Activated T-helper 17 cell treated with anti-CD3 and anti-CD28 coated beads, Interleukin-2, amount 50 U/mL, for 72 hours (primary cell): ENCODE data around the gene PPP1R9B. TPM values are rescaled to one million over a fixed set of nuclear protein-coding genes. Genes with fewer than 3 reads are reported as not detected.

ENCODE experiments used
- ATAC-seq: fragments of 150-1000 bp; cut with Tn5 transposase; replicated peaks from 2 replicates; pipeline ENCODE4 v1.10.0; 2021; ENCODE audit warnings: mild to moderate bottlenecking, moderate library complexity
- H3K27ac Mint-ChIP-seq: one replicate; pipeline ENCODE4 v1.8.0; 2022; ENCODE audit warnings: mixed read lengths
- H3K27me3 Mint-ChIP-seq: one replicate; pipeline ENCODE4 v1.8.0; 2022; ENCODE audit warnings: mixed read lengths
- H3K36me3 Mint-ChIP-seq: one replicate; pipeline ENCODE4 v1.8.0; 2022; ENCODE audit warnings: low read depth, mild to moderate bottlenecking, mixed read lengths
- H3K4me1 Mint-ChIP-seq: one replicate; pipeline ENCODE4 v1.8.0; 2022; ENCODE audit warnings: mixed read lengths
- H3K4me3 Mint-ChIP-seq: one replicate; pipeline ENCODE4 v1.8.0; 2022; ENCODE audit warnings: mild to moderate bottlenecking, mixed read lengths
- H3K9me3 Mint-ChIP-seq: one replicate; pipeline ENCODE4 v1.8.0; 2022; ENCODE audit warnings: mixed read lengths
- total RNA-seq, 2 donors: library from RNA; stranded (reverse); gene quantifications; one replicate each; pipeline ENCODE4 v1.2.3, GENCODE V29; 2022

Gene PPP1R9B
- total RNA-seq, 2 donors from 2014 or later, result 73.6 to 89.2 TPM

- H3K27me3 Mint-ChIP-seq, result peaks cover 7% of the 10 kb centered on the region
- peaks cover 5% of the 10 kb centered on the region for H3K4me1 Mint-ChIP-seq
- H3K9me3 Mint-ChIP-seq, result no peaks in the 10 kb centered on the region
- no peak overlapping the region for H3K4me3 Mint-ChIP-seq
- no peak for ATAC-seq
- H3K27ac Mint-ChIP-seq, result no peak overlapping the region
- no peaks in the 10 kb centered on the region for H3K36me3 Mint-ChIP-seq
Observed at GRCh38 chr17:50110591-50111349, 39.7 kb downstream of the PPP1R9B start.

DNA sequence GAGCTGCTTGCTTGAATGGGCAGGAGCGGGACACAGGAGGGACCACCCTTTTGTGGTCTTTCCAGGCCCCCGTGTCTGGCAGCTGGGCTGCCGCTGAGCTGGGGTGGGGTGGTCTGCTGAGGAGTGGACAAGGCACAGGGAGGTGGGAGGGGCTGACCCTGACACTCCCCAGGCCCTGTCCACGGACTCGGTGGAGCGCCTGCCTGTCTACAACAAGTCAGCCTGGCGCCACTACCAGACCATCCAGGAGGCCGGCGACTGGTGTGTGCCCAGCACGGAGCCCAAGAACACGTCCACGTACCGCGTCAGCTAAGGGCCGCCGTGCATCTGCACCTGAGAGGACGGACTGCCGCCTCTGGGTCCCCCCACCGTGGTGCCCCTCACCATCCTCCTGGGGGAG is 40.7 kb downstream of the PPP1R9B start:
- Mint-ChIP-seq H3K27ac (no peak overlapping the region), H3K27me3 (peaks cover 1% of the 10 kb centered on the region), H3K9me3 (no peaks in the 10 kb centered on the region), H3K36me3 (peaks cover 7% of the 10 kb centered on the region), H3K4me3 (no peak overlapping the region), H3K4me1 (no peaks in the 10 kb centered on the region)
- no peak for ATAC-seq

DNA sequence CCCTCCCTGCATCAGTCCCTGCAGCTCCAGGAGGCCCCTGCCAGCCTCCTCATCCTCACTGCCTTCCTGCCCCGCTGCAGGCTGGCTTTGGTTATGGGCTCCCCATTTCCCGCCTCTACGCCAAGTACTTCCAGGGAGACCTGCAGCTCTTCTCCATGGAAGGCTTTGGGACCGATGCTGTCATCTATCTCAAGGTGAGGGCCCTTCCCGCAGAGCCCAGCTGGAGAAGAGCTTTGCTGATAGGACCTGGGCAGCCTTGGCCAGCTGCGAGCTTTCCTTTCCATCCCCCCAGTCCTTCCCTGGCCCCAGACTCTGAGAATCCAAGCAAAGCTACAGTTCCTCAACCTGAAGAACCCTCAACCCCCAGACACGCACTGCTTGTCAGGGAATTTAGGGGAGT is 41.3 kb downstream of the PPP1R9B start:
- Mint-ChIP-seq H3K4me1 (no peaks in the 10 kb centered on the region), H3K4me3 (no peak overlapping the region), H3K9me3 (no peaks in the 10 kb centered on the region), H3K27ac (no peak overlapping the region), H3K36me3 (peaks cover 7% of the 10 kb centered on the region), H3K27me3 (no peaks in the 10 kb centered on the region)
- no peak for ATAC-seq

- Mint-ChIP-seq H3K9me3 (no peaks in the 10 kb centered on the region), H3K27ac (no peak overlapping the region), H3K4me1 (no peaks in the 10 kb centered on the region), H3K36me3 (peaks cover 7% of the 10 kb centered on the region), H3K27me3 (no peaks in the 10 kb centered on the region), H3K4me3 (no peak overlapping the region)
- no peak for ATAC-seq
Observed at GRCh38 chr17:50108556-50108955, 41.9 kb downstream of the PPP1R9B start.

DNA sequence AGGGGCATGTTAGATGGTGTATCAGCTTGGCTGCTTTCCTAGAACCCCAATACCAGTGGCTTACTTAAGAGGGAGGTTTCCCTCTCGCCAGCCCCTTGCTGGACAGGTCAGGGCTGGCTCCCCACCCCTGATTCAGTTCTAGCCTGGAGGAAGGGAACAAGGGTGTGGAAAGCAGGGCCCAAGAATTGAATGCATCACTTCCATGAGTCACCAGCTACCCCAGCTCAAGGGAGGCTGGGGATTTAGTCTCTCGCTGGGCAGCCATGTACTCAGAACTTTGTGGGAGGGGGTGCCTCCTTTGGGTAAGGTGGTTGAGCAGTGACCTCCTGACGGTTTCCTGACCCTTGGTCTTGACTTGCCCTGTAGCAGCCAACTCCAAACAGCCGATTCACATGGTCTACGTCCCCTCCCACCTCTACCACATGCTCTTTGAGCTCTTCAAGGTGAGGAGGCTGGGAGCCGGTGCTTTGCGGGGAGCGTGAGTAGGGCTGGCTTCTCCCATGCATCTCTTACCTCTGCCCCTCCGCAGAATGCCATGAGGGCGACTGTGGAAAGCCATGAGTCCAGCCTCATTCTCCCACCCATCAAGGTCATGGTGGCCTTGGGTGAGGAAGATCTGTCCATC is 42.6 kb downstream of the PPP1R9B start:
- Mint-ChIP-seq H3K27ac (no peak overlapping the region), H3K27me3 (no peaks in the 10 kb centered on the region), H3K36me3 (peaks cover 7% of the 10 kb centered on the region), H3K9me3 (no peaks in the 10 kb centered on the region), H3K4me1 (no peaks in the 10 kb centered on the region), H3K4me3 (no peak overlapping the region)
- no peak for ATAC-seq

- no peaks in the 10 kb centered on the region for H3K27me3 Mint-ChIP-seq
- peaks cover 7% of the 10 kb centered on the region for H3K36me3 Mint-ChIP-seq
- no peak overlapping the region for H3K4me3 Mint-ChIP-seq
- no peaks in the 10 kb centered on the region for H3K9me3 Mint-ChIP-seq
- peak overlapping the region; percentile 73 for H3K27ac Mint-ChIP-seq
- ATAC-seq, result no peak
- H3K4me1 Mint-ChIP-seq, result no peaks in the 10 kb centered on the region
Observed at GRCh38 chr17:50106393-50107131, 43.9 kb downstream of the PPP1R9B start.

- H3K27me3 Mint-ChIP-seq, result no peaks in the 10 kb centered on the region
- no peak overlapping the region for H3K4me3 Mint-ChIP-seq
- no peak overlapping the region for H3K27ac Mint-ChIP-seq
- no peak for ATAC-seq
- H3K36me3 Mint-ChIP-seq, result peaks cover 7% of the 10 kb centered on the region
- no peaks in the 10 kb centered on the region for H3K9me3 Mint-ChIP-seq
- no peaks in the 10 kb centered on the region for H3K4me1 Mint-ChIP-seq
Observed at GRCh38 chr17:50105811-50106210, 44.7 kb downstream of the PPP1R9B start.

- Mint-ChIP-seq H3K36me3 (peaks cover 7% of the 10 kb centered on the region), H3K4me1 (peaks cover 11% of the 10 kb centered on the region), H3K27me3 (no peaks in the 10 kb centered on the region), H3K4me3 (no peak overlapping the region), H3K27ac (no peak overlapping the region), H3K9me3 (no peaks in the 10 kb centered on the region)
- ATAC-seq, result no peak
Observed at GRCh38 chr17:50103941-50104340, 46.5 kb downstream of the PPP1R9B start.

- Mint-ChIP-seq H3K9me3 (no peaks in the 10 kb centered on the region), H3K4me1 (peaks cover 11% of the 10 kb centered on the region), H3K4me3 (no peak overlapping the region), H3K36me3 (peaks cover 12% of the 10 kb centered on the region), H3K27me3 (no peaks in the 10 kb centered on the region), H3K27ac (no peak overlapping the region)
- ATAC-seq, result no peak
Observed at GRCh38 chr17:50103252-50103651, 47.2 kb downstream of the PPP1R9B start.

DNA sequence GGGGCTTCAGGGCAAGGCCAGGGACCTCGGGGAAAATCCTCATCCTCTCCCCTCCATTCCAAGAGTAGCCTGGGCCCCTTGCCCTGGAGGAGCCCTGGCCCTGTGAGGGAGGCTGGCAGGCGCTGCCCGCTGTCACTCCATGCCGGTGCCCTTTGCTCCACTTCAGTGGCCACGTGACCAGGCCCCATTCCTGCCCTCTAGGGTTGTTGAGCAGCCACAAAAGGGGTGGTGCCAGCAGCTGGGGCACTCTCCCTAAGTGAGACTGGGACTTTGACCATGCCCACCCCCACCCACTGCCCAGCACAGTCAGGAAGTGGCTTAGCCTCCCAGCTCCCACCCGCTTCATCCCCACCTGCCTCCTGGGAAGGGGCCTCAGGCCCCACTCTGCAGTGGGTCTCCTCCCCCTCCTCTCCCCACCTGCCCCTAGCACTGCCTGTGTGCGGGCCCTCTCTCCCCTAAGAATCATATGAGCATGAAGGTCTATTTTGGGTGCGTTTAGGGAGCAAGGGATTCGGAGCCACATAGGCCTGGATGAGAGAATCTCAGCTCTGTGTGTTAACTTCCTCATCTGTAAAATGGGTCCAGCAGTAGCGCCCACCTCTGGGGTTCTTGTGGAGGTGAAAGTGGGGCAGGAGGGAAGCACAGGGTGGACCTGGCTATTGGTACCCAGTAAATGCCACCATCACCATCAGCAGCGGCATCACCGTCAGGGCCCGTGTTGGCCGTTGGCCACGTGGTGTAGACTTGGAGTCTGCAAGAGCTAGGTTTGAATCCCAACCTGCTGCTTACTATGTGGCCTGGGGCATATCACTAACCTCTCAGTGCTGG is 48.1 kb downstream of the PPP1R9B start:
- H3K36me3 Mint-ChIP-seq, result peaks cover 14% of the 10 kb centered on the region
- no peak overlapping the region for H3K27ac Mint-ChIP-seq
- H3K27me3 Mint-ChIP-seq, result no peaks in the 10 kb centered on the region
- H3K9me3 Mint-ChIP-seq, result no peaks in the 10 kb centered on the region
- peaks cover 11% of the 10 kb centered on the region for H3K4me1 Mint-ChIP-seq
- no peak for ATAC-seq
- no peak overlapping the region for H3K4me3 Mint-ChIP-seq

GRCh38 chr17:50101346-50102163 is 48.9 kb downstream of the PPP1R9B start:
- Mint-ChIP-seq H3K9me3 (no peaks in the 10 kb centered on the region), H3K4me1 (peaks cover 11% of the 10 kb centered on the region), H3K36me3 (peaks cover 14% of the 10 kb centered on the region), H3K4me3 (no peak overlapping the region), H3K27ac (no peak overlapping the region), H3K27me3 (no peaks in the 10 kb centered on the region)
- no peak for ATAC-seq

- H3K27ac Mint-ChIP-seq, result no peak overlapping the region
- peaks cover 16% of the 10 kb centered on the region for H3K4me1 Mint-ChIP-seq
- no peaks in the 10 kb centered on the region for H3K9me3 Mint-ChIP-seq
- no peaks in the 10 kb centered on the region for H3K27me3 Mint-ChIP-seq
- no peak for ATAC-seq
- H3K36me3 Mint-ChIP-seq, result peaks cover 14% of the 10 kb centered on the region
- H3K4me3 Mint-ChIP-seq, result no peak overlapping the region
Observed at GRCh38 chr17:50100921-50101345, 49.5 kb downstream of the PPP1R9B start.

- Mint-ChIP-seq H3K36me3 (peaks cover 13% of the 10 kb centered on the region), H3K9me3 (no peaks in the 10 kb centered on the region), H3K27me3 (no peaks in the 10 kb centered on the region), H3K4me1 (peaks cover 20% of the 10 kb centered on the region), H3K4me3 (no peak overlapping the region), H3K27ac (peak overlapping the region; percentile 83)
- no peak for ATAC-seq
Observed at GRCh38 chr17:50100480-50100883, 50.0 kb downstream of the PPP1R9B start.
